HUES64 (cell line): ENCODE measurements around the gene GALNTL6.

Experiments used
- H3K27ac ChIP-seq: 2 replicates; pipeline ENCODE4 v1.7.0; 2013; ENCODE audit warnings: low read depth, low read length, inconsistent platforms
- H3K27me3 ChIP-seq: 2 replicates; pipeline ENCODE4 v1.6.1; 2013; ENCODE audit warnings: mild to moderate bottlenecking, low read length; ENCODE audit not compliant: insufficient read depth
- H3K36me3 ChIP-seq: 2 replicates; pipeline ENCODE4 v1.6.1; 2013; ENCODE audit warnings: mild to moderate bottlenecking, low read length; ENCODE audit not compliant: insufficient read depth
- H3K4me1 ChIP-seq: 2 replicates; pipeline ENCODE4 v1.6.1; 2013; ENCODE audit warnings: mild to moderate bottlenecking, low read length, moderate library complexity; ENCODE audit not compliant: insufficient read depth
- H3K4me3 ChIP-seq: 2 replicates; pipeline ENCODE4 v1.5.1; 2013; ENCODE audit warnings: mild to moderate bottlenecking, low read length, moderate library complexity
- H3K9ac ChIP-seq: 2 replicates; pipeline ENCODE4 v1.6.1; 2013; ENCODE audit warnings: mild to moderate bottlenecking, low read depth, low read length
- H3K9me3 ChIP-seq: 2 replicates; pipeline ENCODE4 v1.6.1; 2013; ENCODE audit warnings: low read depth, low read length; ENCODE audit not compliant: insufficient read depth
- WGBS: fragments of 150-250, 120-280 bp; methylation state at CpG from one replicate; pipeline ENCODE4 v1.1.7; 2013; ENCODE audit warnings: missing lambda C conversion rate; 5-methylcytosine and 5-hydroxymethylcytosine counted together

Gene GALNTL6

DNA sequence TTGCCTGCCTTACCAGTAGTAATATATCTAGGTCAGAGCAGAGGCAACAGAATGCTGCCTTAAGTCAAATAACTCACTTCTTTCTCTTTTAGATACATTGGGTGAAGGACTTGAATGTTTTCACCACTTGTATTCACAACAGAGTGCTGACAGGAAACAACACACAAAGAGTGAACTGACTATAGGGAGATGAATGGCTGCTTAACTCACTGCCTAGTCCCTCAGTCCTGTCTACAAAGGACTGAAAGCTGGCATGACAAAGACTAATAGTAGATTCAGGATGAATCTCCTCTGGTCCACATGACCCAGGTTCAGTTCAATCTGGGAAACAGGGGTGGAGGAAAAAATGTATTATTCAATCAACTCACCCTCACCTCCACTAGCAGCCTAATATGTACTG lies 134.2 kb downstream of the GALNTL6 start:
- H3K4me3 ChIP-seq: no peak overlapping the region
- no peak overlapping the region for H3K27ac ChIP-seq
- no peaks in the 10 kb centered on the region for H3K9me3 ChIP-seq

DNA sequence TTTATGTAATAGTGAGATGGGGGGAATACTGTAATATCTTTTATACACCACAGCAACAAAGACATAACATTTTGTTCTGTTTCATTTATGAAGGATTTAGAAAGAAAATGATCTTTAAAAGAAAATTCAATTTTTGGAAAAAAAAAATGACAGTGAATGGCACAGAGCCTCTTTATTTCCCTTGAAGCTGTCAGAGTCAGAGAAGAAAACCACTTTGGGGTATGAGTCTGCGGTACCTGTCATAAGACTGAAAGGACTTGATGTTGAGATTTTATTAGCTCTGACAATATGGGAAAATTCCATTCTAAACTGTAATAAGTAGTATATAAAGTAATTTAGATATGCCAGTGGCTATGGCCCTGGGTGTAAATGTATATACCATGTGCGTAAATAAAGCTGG lies 134.8 kb downstream of the GALNTL6 start:
- no peak overlapping the region for H3K27ac ChIP-seq
- H3K9ac ChIP-seq: no peak overlapping the region
- 100% methylated on average over 2 of the region's 2 CpGs for WGBS
- H3K27me3 ChIP-seq: no peaks in the 10 kb centered on the region
- no peaks in the 10 kb centered on the region for H3K9me3 ChIP-seq
- H3K36me3 ChIP-seq: no peaks in the 10 kb centered on the region
- no peak overlapping the region for H3K4me3 ChIP-seq
- 0 out of 2 replicates have a peak, but pooled peaks cover 3% of the 10 kb centered on the region for H3K4me1 ChIP-seq

More for the DNA sequence above, 134.2 kb downstream of the GALNTL6 start:
- 0 out of 2 replicates have a peak, but pooled peaks cover 3% of the 10 kb centered on the region for H3K4me1 ChIP-seq
- no peak overlapping the region for H3K9ac ChIP-seq
- no peaks in the 10 kb centered on the region for H3K36me3 ChIP-seq
- H3K27me3 ChIP-seq: no peaks in the 10 kb centered on the region

DNA sequence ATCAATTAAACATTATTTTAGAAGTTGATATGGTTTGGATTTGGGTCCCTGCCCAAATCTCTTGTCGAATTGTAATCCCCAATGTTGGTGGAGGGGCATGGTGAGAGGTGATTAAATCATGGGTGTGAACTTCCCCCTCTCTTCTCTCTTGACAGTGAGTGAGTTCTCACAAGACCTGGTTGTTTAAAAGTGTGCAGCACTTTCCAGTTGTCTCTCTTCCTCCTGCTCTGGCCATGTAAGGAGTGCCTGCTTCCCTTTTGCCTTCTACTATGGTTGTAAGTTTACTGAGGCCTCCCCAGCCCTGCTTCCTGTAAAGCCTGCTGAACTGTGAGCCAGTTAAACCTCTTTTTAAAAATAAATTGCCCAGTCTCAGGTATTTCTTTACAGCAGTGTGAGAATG lies 141.4 kb downstream of the GALNTL6 start:
- no CpG with 5 or more reads among the region's 1 CpG for WGBS

DNA sequence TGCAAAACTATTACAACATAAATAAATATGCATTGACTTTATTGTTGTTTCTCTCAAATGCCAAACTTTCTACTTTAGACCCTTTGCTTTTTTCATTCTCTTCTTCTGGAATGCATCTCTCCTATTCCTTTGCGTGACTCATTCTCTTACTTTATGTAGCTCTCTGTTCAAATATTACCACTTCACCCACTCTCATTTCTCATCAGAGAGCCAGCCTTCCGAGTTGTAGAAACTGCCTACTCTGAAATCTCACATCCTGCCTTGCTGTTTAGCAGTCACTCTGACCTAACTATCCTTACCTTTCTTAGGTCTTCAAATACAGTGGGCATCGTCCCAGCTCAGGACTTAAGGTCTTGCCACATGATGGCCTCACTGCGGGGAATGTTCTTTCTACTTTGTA lies 143.5 kb downstream of the GALNTL6 start:
- Histone ChIP-seq H3K9me3 (no peaks in the 10 kb centered on the region), H3K9ac (no peak overlapping the region), H3K36me3 (no peaks in the 10 kb centered on the region), H3K4me1 (0 out of 2 replicates have a peak, but pooled peaks cover 4% of the 10 kb centered on the region), H3K27ac (no peak overlapping the region), H3K4me3 (no peak overlapping the region), H3K27me3 (no peaks in the 10 kb centered on the region)
- WGBS: 71% methylated on average over 4 of the region's 4 CpGs

More for the DNA sequence above, 141.4 kb downstream of the GALNTL6 start:
- no peaks in the 10 kb centered on the region for H3K27me3 ChIP-seq
- H3K9me3 ChIP-seq: no peaks in the 10 kb centered on the region
- H3K27ac ChIP-seq: no peak overlapping the region
- H3K9ac ChIP-seq: no peak overlapping the region
- no peak overlapping the region for H3K4me3 ChIP-seq
- H3K36me3 ChIP-seq: no peaks in the 10 kb centered on the region
- H3K4me1 ChIP-seq: 0 out of 2 replicates have a peak, but pooled peaks cover 4% of the 10 kb centered on the region

DNA sequence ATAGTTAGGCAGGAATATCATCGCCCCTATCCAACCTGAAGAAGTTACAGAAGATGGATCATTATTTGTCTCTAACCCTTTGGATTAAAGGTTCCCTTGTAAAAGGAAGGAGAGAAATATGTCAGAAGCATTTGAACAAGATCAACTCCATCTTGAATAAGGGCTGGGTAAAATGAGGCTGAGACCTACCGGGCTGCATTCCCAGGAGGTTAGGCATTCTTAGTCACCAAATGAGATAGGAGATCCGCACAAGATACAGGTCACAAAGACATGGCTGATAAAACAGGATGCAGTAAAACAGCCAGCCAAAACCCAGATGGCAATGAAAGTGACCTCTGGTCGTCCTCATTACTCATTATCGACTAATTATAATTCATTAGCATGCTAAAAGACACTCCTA lies 148.9 kb downstream of the GALNTL6 start:
- Histone ChIP-seq H3K27me3 (no peaks in the 10 kb centered on the region), H3K27ac (no peak overlapping the region), H3K36me3 (no peaks in the 10 kb centered on the region), H3K4me3 (no peak overlapping the region), H3K9ac (no peak overlapping the region), H3K4me1 (no peaks in the 10 kb centered on the region), H3K9me3 (no peaks in the 10 kb centered on the region)
- WGBS: 92% methylated on average over 4 of the region's 5 CpGs

DNA sequence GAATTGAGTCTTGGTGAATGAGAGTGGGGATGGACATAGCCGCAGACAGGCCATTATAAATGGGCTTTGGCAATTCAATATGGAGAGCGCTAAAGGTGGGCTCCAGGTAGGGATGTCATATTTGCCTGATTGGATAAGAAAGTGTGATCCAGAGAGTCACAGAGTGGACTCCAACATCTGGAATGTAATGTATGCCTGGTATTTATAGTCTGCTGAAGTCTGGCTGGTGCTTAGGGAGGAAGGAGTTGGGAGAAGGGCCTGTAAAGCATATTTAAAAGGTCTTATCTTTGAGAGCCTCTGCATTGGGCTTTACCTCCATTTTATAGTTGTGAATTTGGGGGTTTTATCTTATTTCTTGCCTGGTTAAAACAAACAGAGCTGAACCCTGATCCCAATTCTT lies 153.2 kb downstream of the GALNTL6 start:
- no peak overlapping the region for H3K27ac ChIP-seq
- no peak overlapping the region for H3K4me3 ChIP-seq
- H3K9ac ChIP-seq: no peak overlapping the region
- no peaks in the 10 kb centered on the region for H3K4me1 ChIP-seq
- 95% methylated on average over 2 of the region's 2 CpGs for WGBS
- no peaks in the 10 kb centered on the region for H3K9me3 ChIP-seq
- H3K36me3 ChIP-seq: no peaks in the 10 kb centered on the region
- H3K27me3 ChIP-seq: no peaks in the 10 kb centered on the region

DNA sequence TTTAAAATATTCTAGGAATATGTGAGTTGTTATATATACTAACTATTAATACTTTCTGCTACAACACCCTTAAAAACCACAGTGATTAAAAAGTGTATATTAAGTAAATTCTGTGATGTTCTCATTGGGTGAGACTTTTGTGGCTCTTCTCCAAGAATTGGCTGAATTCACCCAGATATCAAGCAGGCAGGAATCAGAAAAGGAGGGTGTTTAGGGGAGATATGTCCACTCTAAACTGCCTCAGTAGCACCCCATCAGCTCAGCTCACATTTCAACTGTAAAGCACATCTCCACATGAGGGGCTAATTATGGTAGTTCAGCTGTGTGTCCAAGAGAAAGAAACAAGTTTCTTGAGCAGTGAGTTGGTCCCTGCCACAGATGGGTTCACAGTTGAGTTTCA lies 165.0 kb downstream of the GALNTL6 start:
- Histone ChIP-seq H3K36me3 (no peaks in the 10 kb centered on the region), H3K9me3 (no peaks in the 10 kb centered on the region), H3K27me3 (no peaks in the 10 kb centered on the region), H3K27ac (no peak overlapping the region), H3K4me3 (no peak overlapping the region), H3K4me1 (no peaks in the 10 kb centered on the region), H3K9ac (no peak overlapping the region)

DNA sequence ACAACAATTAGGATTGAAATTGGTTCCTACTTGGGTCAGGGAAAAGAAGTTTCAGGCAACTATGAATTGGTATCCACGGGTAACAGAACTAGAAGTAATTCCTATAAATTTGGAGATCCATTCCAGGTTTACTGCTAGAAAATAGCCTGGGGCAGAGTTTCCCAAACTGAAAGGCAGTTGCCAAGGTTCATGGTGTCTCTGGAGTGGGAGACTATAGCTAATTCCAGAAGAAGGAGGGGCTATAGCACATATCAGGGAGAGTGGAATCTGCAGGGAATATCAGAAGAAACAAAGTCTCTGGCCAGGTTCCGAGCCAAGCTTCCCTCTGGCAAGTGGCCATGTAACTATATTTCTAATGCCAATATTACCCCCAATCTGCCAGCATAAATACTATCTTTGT lies 166.3 kb downstream of the GALNTL6 start:
- Histone ChIP-seq H3K27me3 (no peaks in the 10 kb centered on the region), H3K4me1 (peaks cover 1% of the 10 kb centered on the region; the same call in 1 of the 2 replicates), H3K36me3 (no peaks in the 10 kb centered on the region), H3K4me3 (no peak overlapping the region), H3K9ac (no peak overlapping the region), H3K27ac (no peak overlapping the region), H3K9me3 (no peaks in the 10 kb centered on the region)
- 90% methylated on average over 2 of the region's 2 CpGs for WGBS

DNA sequence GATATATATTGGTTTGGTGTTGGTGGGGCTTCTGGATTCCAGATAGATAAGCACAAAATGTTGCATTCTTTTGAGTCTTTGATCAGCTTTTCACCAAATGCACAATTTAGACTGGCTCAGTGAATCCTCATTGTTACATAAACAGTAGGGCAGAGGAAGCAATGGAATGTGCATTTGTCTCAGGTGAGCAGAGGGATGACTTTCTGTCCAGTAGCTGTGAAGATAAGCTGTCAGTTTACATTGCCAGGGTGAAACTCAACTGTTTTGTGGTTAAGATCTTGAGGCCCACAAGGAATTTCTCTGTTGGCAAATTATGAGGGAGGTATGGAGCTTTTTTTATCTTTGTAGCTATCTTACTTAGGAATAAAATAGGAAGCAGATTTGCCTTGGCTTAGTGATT lies 168.0 kb downstream of the GALNTL6 start:
- peaks cover 2% of the 10 kb centered on the region; the same call in 1 of the 2 replicates for H3K4me1 ChIP-seq
- no peak overlapping the region for H3K27ac ChIP-seq
- no peak overlapping the region for H3K4me3 ChIP-seq
- H3K9me3 ChIP-seq: no peaks in the 10 kb centered on the region
- no peak overlapping the region for H3K9ac ChIP-seq
- no peaks in the 10 kb centered on the region for H3K36me3 ChIP-seq
- no peaks in the 10 kb centered on the region for H3K27me3 ChIP-seq

DNA sequence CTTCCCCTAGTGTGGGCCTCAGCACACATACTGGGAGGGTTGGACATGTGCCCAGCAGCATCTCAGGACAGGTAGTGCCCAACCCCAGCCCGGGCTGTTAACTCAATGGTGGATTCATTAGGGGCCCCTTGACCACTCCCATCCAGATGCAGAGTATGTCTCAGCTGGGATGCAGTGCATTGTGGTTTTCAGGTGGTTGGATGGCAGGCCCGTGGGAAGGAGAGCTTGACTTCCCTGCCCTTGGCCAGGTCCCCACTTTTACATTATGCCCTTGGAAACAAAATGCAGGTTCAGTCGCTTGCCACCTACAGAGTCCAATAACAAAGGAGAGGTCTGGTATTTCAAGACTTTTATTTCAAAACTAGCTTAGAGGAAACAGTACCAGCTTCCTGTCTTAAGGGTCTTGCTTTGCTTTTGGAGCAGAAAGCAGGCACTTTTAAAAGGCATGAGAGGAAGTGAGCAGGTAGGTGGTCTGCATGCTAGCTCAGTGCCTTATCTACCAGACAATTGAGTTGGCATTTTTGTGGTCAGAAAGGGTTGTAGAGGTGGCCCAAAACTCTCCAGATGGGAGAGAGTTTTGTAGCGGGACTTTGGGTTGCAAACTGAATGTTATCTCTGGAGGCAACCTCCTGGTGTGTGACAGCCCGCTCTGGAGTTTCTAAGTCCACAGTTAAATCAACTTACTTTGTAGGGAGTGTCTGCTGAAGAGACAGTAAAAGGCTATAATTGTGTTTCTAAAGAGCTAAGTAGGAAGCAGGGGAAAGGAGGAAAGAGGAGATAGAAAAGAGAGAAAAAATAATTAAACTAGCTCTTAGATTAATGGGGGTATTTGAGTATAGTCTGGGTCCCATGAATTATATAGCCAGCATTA lies 171.0 kb downstream of the GALNTL6 start:
- peaks cover 2% of the 10 kb centered on the region; the same call in 1 of the 2 replicates for H3K4me1 ChIP-seq
- H3K27ac ChIP-seq: peak overlapping the region; percentile 46; the same call in 1 of the 2 replicates
- no peak overlapping the region for H3K4me3 ChIP-seq
- 74% methylated on average over 5 of the region's 5 CpGs for WGBS
- H3K27me3 ChIP-seq: no peaks in the 10 kb centered on the region
- no peaks in the 10 kb centered on the region for H3K36me3 ChIP-seq
- no peaks in the 10 kb centered on the region for H3K9me3 ChIP-seq
- no peak overlapping the region; the same call in 1 of the 2 replicates for H3K9ac ChIP-seq

DNA sequence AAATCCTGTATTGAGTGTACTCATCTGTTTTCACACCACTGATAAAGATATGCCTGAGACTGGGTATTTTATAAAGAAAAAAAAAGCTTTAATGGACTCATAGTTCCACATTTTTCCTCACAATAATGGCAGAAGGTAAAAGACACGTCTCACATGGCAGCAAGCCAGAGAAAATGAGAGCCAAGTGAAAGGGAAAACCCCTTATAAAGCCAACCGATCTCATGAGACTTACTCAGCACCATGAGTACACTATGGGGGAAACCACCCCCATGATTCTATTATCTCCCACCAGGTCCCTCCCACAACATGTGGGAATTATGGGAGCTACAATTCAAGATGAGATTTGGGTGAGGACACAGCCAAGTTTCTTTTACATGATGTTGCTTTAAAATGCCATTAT lies 171.9 kb downstream of the GALNTL6 start:
- H3K36me3 ChIP-seq: no peaks in the 10 kb centered on the region
- H3K4me3 ChIP-seq: no peak overlapping the region
- H3K9me3 ChIP-seq: no peaks in the 10 kb centered on the region
- H3K9ac ChIP-seq: no peak overlapping the region
- H3K27ac ChIP-seq: no peak overlapping the region
- H3K27me3 ChIP-seq: no peaks in the 10 kb centered on the region
- WGBS: 95% methylated on average over 2 of the region's 2 CpGs
- H3K4me1 ChIP-seq: peaks cover 2% of the 10 kb centered on the region; the same call in 1 of the 2 replicates
